MM.1S (cell line): Measurements from ENCODE around the gene CRADD.

Experiments
- DNase-seq: peaks from one replicate; pipeline ENCODE4 v3.0.0-alpha.2; 2015
- H2AFZ ChIP-seq: fragments of 300-600 bp; sonication (generic); 2 replicates; pipeline ENCODE4 v1.6.0; 2016; ENCODE audit warnings: antibody characterized with exemption, low read length
- H3F3A ChIP-seq: fragments of 300-600 bp; sonication (generic); 2 replicates; pipeline ENCODE4 v1.6.1; 2016; ENCODE audit warnings: mild to moderate bottlenecking, antibody characterized with exemption, low read length, moderate library complexity, mixed read lengths; ENCODE audit not compliant: insufficient read depth
- H3K27ac ChIP-seq: fragments of 300-600 bp; sonication (generic); 2 replicates; pipeline ENCODE4 v1.5.1; 2016; ENCODE audit warnings: mild to moderate bottlenecking, low read length
- H3K27me3 ChIP-seq: fragments of 300-600 bp; sonication (generic); replicated peaks from 2 replicates; pipeline ENCODE4 v1.6.0; 2016; ENCODE audit warnings: low read length; ENCODE audit not compliant: insufficient read depth
- H3K36me3 ChIP-seq: fragments of 300-600 bp; sonication (generic); replicated peaks from 2 replicates; pipeline ENCODE4 v1.6.1; 2016; ENCODE audit warnings: mild to moderate bottlenecking, low read length, mixed read lengths; ENCODE audit not compliant: insufficient read depth
- H3K4me1 ChIP-seq: fragments of 300-600 bp; sonication (generic); 2 replicates; pipeline ENCODE4 v1.6.1; 2016; ENCODE audit warnings: low read length, mixed read lengths
- H3K4me2 ChIP-seq: fragments of 300-600 bp; sonication (generic); 2 replicates; pipeline ENCODE4 v1.6.0; 2016; ENCODE audit warnings: low read depth, low read length
- H3K4me3 ChIP-seq: fragments of 300-600 bp; sonication (generic); 2 replicates; pipeline ENCODE4 v1.5.1; 2016; ENCODE audit warnings: low read length, mixed read lengths
- H3K79me2 ChIP-seq: fragments of 300-600 bp; sonication (generic); 2 replicates; pipeline ENCODE4 v1.6.1; 2016; ENCODE audit warnings: mixed run types, low read length, mixed read lengths
- H3K9ac ChIP-seq: fragments of 300-600 bp; sonication (generic); 2 replicates; pipeline ENCODE4 v1.6.1; 2016; ENCODE audit warnings: low read length, mixed read lengths
- H3K9me2 ChIP-seq: fragments of 300-600 bp; sonication (generic); replicated peaks from 2 replicates; pipeline ENCODE4 v1.6.1; 2016; ENCODE audit warnings: mild to moderate bottlenecking, low read length, mixed read lengths; ENCODE audit not compliant: insufficient read depth
- H3K9me3 ChIP-seq: fragments of 300-600 bp; sonication (generic); replicated peaks from 2 replicates; pipeline ENCODE4 v1.6.1; 2016; ENCODE audit warnings: mild to moderate bottlenecking, low read length, mixed read lengths; ENCODE audit not compliant: insufficient read depth
- H4K20me1 ChIP-seq: fragments of 300-600 bp; sonication (generic); 2 replicates; pipeline ENCODE4 v1.6.1; 2016; ENCODE audit warnings: mild to moderate bottlenecking, low read length, moderate library complexity, mixed read lengths; ENCODE audit not compliant: insufficient read depth
- EZH2 ChIP-seq: fragments of 300-600 bp; sonication (generic); optimal IDR thresholded peaks from 2 replicates; pipeline ENCODE3; 2017; ENCODE audit warnings: low read depth, mild to moderate bottlenecking, antibody characterized with exemption, low read length, mixed read lengths
- EZH2phosphoT487 ChIP-seq: fragments of 300-600 bp; sonication (generic); IDR thresholded peaks from 2 replicates; pipeline ENCODE4 v1.6.1; 2018; ENCODE audit warnings: antibody characterized with exemption, low read length
- TF ChIP-seq, protein P1 (sequence below): fragments of 300-600 bp; sonication (generic); IDR thresholded peaks from 2 replicates; pipeline ENCODE4 v1.5.1; 2016; ENCODE audit warnings: antibody characterized with exemption, low read length, mixed read lengths

The CRADD gene

GRCh38 chr12:93682846-93683261, 5.7 kb downstream of the CRADD start:
- no peak overlapping the region for H3K4me3 ChIP-seq
- H3K9me3 ChIP-seq = no peaks in the 10 kb centered on the region
- H2AFZ ChIP-seq = no peak overlapping the region
- H3F3A ChIP-seq = no peaks in the 10 kb centered on the region
- peaks cover 13% of the 10 kb centered on the region for H3K4me1 ChIP-seq
- DNase-seq = no peak
- TF ChIP-seq EZH2 = no peak
- TF ChIP-seq EZH2phosphoT487 = no peak
- TF ChIP-seq, protein P1, sequence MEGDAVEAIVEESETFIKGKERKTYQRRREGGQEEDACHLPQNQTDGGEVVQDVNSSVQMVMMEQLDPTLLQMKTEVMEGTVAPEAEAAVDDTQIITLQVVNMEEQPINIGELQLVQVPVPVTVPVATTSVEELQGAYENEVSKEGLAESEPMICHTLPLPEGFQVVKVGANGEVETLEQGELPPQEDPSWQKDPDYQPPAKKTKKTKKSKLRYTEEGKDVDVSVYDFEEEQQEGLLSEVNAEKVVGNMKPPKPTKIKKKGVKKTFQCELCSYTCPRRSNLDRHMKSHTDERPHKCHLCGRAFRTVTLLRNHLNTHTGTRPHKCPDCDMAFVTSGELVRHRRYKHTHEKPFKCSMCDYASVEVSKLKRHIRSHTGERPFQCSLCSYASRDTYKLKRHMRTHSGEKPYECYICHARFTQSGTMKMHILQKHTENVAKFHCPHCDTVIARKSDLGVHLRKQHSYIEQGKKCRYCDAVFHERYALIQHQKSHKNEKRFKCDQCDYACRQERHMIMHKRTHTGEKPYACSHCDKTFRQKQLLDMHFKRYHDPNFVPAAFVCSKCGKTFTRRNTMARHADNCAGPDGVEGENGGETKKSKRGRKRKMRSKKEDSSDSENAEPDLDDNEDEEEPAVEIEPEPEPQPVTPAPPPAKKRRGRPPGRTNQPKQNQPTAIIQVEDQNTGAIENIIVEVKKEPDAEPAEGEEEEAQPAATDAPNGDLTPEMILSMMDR = no peak
- H3K4me2 ChIP-seq = no peak overlapping the region
- no peak overlapping the region for H3K9ac ChIP-seq
- H3K9me2 ChIP-seq = no peaks in the 10 kb centered on the region
- no peaks in the 10 kb centered on the region for H3K27me3 ChIP-seq
- H3K36me3 ChIP-seq = no peaks in the 10 kb centered on the region
- peaks cover 25% of the 10 kb centered on the region for H3K79me2 ChIP-seq
- no peaks in the 10 kb centered on the region for H4K20me1 ChIP-seq
- no peak overlapping the region for H3K27ac ChIP-seq

DNA sequence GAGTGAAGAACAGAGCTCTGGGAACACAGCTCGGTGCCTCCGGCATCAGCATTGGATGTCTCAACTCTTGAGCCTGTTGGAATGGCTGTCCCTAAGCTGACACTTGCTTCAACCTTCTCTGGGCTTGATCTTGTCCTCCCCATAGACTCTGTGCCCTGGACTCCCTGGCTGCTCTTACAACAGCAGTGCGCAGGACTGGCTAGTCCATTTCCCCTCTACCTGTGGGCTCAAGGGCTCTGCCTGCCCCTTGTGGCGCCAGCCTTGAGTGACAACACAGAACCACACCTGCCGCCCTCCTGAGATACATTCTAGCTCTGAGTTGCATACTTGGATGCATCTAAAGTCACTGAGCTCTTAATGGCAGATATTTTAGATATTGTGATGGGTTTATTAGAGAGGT, 6.2 kb downstream of the CRADD start:
- DNase-seq = no peak
- Histone ChIP-seq H3K27ac (no peak overlapping the region), H2AFZ (no peak overlapping the region), H3K79me2 (peaks cover 24% of the 10 kb centered on the region), H3K4me1 (peaks cover 12% of the 10 kb centered on the region), H3K4me3 (no peak overlapping the region), H3K27me3 (no peaks in the 10 kb centered on the region), H3K9ac (no peak overlapping the region), H3F3A (no peaks in the 10 kb centered on the region), H4K20me1 (no peaks in the 10 kb centered on the region), H3K36me3 (no peaks in the 10 kb centered on the region), H3K4me2 (no peak overlapping the region), H3K9me2 (no peaks in the 10 kb centered on the region), H3K9me3 (no peaks in the 10 kb centered on the region)
- TF ChIP-seq EZH2phosphoT487 (no peak), EZH2 (no peak)
- TF ChIP-seq, protein P1 = no peak

GRCh38 chr12:93684716-93685115, 7.5 kb downstream of the CRADD start:
- Histone ChIP-seq H3K79me2 (peaks cover 19% of the 10 kb centered on the region), H3K27ac (no peak overlapping the region), H3K9me2 (no peaks in the 10 kb centered on the region), H3K9ac (no peak overlapping the region), H3K4me1 (peaks cover 8% of the 10 kb centered on the region), H2AFZ (no peak overlapping the region), H3K27me3 (no peaks in the 10 kb centered on the region), H3K9me3 (no peaks in the 10 kb centered on the region), H4K20me1 (no peaks in the 10 kb centered on the region), H3F3A (no peaks in the 10 kb centered on the region), H3K4me3 (no peak overlapping the region), H3K4me2 (no peak overlapping the region), H3K36me3 (no peaks in the 10 kb centered on the region)
- no peak for TF ChIP-seq EZH2phosphoT487
- TF ChIP-seq, protein P1 = no peak
- TF ChIP-seq EZH2 = no peak
- no peak for DNase-seq
